Activated T-cell treated with anti-CD3 and anti-CD28 coated beads for 24 hours (primary cell): ENCODE measurements around the gene SMARCA5.
"Not testable (repeated sequence)": the region's sequence is repeated elsewhere in the genome, so short reads cannot be mapped to it uniquely, and the experiment has no call there.

Experiments used
- DNase-seq: peaks from one replicate; pipeline ENCODE4 v3.0.0-alpha.2; 2020; ENCODE audit warnings: low read depth

Gene SMARCA5, protein sequence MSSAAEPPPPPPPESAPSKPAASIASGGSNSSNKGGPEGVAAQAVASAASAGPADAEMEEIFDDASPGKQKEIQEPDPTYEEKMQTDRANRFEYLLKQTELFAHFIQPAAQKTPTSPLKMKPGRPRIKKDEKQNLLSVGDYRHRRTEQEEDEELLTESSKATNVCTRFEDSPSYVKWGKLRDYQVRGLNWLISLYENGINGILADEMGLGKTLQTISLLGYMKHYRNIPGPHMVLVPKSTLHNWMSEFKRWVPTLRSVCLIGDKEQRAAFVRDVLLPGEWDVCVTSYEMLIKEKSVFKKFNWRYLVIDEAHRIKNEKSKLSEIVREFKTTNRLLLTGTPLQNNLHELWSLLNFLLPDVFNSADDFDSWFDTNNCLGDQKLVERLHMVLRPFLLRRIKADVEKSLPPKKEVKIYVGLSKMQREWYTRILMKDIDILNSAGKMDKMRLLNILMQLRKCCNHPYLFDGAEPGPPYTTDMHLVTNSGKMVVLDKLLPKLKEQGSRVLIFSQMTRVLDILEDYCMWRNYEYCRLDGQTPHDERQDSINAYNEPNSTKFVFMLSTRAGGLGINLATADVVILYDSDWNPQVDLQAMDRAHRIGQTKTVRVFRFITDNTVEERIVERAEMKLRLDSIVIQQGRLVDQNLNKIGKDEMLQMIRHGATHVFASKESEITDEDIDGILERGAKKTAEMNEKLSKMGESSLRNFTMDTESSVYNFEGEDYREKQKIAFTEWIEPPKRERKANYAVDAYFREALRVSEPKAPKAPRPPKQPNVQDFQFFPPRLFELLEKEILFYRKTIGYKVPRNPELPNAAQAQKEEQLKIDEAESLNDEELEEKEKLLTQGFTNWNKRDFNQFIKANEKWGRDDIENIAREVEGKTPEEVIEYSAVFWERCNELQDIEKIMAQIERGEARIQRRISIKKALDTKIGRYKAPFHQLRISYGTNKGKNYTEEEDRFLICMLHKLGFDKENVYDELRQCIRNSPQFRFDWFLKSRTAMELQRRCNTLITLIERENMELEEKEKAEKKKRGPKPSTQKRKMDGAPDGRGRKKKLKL

DNA sequence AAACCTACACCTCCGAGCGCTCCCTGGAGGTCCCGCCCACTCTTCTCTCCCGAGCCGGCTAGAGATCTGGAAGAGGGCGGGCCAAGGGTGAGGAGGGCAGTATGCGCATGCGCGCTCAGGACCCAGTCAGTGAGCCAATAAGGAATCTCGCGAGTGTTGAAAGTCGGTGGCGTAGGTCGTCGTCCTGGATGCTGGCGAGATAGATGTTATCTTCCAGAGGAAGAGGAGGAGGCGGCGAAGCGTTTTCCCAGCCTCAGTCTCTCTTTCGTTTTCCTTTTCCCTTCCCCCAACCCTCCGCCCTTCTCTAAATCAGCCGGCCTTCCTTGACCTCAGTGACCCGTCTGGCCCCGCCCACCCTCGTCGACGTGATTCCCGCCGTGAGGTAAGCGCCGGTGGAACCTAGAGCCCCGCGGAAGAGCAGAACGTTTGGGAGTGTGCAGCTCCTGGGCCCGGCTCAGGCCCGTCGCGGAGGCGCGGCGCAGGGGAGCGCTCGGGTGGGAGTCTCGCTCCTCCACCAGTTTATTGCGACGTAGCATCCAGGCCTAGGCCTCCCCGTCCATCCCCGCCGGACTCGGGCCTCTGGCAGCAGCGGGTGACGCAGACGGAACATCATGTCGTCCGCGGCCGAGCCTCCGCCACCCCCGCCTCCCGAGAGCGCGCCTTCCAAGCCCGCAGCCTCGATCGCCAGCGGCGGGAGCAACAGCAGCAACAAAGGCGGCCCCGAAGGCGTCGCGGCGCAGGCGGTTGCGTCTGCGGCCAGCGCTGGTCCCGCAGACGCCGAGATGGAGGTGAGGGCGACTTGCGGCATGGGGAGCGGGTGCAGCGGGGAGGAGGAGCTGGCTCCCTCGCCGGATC, at the start of gene SMARCA5:
TSS of gene SMARCA5 (plus strand) at position 389 of the 855 bp plus-strand sequence. CDS start at position 612, 223 bp downstream.
- peak; percentile 93 for DNase-seq

DNA sequence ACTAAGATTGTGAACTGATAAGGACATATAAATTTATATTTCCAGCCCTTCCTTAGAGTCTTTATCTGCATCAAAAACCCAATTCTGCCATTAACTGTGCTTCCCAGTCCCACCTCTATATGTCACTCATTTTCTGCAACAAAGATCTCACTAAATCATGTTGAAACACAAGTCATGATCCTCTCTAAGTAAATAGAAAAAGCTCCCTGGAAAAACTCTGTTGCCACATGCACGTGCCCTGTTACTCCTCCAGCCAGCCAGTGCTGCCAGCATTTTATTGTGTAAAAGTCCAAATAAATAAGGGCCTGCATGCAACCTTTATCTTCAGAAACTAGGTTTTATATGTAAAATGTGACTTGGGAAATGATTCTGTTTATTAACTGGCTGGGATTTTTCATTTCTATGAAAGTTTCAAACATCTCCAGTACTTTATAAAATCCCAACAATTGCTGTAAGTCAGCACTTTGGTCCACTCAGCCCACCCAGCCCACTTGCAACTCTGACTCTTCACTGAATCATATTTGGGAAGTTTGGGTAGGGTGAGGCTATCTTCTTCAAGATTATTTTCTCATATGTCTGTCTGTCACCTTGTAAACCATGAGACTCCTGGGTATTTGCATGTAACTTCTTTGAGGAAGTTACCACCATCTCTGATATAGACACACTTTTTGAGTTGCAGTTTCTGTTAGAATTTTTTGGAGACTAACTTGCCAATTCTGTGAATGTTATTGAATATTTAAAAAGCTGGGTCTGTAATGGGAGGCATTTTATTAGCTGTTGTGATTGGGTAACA, 40.0 kb upstream of the SMARCA5 start:
- no peak for DNase-seq

DNA sequence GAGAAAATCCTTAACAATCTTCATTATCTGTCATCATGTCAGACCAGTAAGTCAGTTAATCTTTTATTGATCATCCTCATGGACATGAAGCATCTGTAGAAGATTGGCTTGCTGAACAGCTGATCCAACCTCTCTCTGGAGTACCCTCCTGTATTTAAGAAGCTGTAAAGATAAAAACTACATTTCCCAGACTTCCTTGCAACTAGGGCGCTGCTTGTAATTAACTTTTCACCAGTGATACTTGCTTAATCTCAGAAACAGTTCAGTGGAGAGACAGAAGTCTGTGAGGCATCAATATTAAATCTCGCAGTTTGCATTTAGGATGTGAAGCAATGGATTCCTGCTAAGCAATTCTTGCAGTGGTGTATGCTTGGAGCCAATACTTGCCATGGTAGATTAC, 36.0 kb upstream of the SMARCA5 start:
- DNase-seq = no peak

DNA sequence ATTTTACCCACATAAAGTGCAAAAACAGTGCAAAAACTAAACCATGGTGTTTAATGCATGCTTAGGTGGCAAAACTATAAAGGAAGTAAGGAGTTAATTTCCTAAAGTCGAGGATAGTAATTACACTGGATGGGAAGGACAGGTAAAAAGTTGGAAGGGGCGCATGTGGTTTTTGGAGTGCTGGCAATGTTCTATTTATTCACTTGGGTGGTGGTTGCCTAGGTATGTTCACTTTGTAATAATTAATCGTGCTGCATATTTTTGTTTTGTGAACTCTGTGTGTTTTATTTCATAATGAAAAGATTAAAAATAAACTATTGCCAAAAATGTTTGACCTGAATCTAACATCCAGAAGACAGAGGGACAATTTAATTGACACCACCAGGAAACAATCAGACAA, 32.1 kb upstream of the SMARCA5 start:
- no peak for DNase-seq

DNA sequence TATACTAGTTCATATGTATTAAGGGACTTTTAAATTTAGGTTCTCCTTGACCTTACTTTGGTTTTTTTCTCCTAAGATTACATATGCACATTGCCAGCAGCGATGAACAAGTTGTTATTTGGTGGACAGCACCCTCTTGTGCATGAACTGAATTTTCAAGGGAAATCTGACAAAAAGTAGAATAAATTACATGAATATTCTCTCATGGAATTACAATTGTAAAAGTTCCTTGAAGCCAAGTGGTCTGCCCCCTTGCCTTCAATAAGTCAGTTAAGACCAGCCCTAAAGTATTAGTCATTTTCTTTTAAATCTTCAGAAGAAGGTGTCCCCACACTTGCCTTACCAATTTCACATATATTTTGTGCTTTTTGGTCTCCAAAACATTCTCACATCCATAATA, 30.7 kb upstream of the SMARCA5 start:
- no peak for DNase-seq

DNA sequence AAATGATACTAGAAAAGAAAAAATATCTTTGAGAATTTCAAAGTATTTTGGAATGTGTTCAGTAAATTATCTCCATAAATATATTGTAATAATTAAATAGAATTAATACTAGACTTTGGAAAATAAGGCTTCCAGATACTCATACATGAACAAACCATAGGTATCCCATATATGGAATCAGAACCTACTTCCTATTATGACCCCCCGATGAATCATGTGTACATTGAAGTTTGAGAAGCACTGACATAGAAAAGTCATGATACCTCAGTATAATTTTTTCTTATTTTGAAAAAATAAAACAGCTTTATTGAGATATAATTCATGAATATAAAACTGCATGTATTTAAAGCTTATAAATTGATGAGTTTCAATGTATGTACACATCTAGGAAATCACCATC, 27.2 kb upstream of the SMARCA5 start:
- no peak for DNase-seq

DNA sequence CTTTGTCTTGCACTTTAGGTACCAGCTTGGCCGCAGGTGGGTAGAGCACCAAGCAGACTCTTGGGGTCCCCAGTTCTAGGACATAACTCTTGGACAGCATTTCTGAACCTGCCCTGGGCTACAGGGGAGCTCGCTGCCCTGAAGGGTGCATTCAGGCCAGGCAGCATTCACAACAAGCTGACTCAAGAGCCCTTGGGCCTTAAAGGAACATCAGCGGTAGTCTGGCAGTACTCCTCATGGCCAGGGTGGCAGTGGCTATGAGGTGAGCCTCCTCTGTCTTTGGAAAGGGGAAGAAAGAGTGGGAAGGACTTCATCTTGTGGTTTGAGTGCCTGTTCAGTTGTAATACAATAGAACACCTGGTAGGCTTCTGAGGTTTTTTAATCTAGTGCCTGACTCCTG, 24.8 kb upstream of the SMARCA5 start:
- DNase-seq = no peak

DNA sequence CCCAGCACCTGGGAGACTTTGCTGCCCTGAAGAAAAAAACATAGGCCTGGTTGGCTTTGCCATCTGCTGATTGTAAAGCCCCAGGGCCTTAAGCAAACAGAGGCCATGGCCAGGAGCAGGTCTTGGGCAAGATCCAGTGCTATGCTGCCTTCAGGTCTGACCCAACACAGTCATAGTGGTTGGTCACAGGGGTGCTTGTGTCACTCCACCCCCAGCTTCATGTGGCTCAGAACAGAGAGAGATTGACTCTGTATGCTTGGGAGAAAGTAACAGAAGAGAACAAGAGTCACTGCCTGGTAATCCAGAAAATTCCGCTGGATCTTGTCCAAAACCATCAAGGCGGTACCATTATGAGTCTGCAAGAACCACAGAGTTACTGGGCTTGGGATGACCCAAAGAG, 24.4 kb upstream of the SMARCA5 start:
- no peak for DNase-seq

DNA sequence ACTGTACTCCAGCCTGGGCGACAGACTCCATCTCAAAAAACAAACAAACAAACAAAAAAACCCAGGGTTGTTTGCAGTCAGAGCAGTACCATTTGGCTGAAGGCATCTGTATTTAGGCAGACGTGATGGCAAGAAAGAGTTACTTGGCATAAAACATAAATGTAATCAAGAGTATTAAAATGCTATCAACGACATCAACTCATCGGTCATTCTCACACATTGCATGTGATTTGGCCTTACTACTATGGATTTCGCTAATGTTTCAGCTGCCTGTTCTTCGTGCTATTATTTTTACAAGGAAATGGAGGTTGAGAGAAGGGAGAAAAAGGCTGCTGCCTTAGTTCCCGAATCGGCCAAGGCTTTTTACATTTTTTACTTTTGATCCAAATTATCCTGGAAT, 15.5 kb upstream of the SMARCA5 start:
- no peak for DNase-seq

DNA sequence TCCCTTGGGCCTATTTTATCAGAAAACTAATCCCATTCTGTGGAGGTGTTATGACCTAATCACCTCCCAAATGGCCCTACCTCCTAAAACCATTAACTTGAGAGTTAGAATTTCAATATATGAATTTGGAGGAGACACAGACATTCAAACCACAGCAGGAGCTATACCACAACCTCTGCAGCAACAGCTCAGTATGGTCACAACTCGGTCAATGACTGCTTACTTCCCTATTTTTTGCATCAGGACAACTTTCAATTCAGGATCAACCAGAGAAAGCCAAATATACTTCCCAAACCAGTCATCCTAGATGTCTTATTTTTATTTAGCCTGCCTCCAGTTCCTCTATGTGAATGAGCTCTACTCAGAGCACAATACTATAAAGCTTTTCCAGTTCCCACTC, 11.3 kb upstream of the SMARCA5 start:
- no peak for DNase-seq

DNA sequence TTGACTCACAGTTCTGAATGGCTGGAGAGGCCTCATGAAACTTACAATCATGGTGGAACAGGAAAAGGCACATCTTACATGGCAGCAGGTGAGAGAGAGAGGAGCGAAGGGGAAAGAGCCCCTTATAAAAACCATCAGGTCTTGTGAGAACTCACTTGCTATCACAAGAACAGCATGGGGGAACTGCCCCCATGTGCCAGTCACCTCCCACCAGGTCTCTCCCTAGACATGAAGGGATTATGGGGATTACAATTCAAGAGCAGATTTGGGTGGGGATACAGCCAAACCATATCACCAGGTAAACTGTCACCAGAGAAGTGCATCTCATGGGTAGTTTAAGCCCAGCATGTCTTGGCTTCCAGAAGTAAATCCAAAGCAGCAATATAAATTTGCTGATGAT, 7.5 kb upstream of the SMARCA5 start:
- DNase-seq = no peak

DNA sequence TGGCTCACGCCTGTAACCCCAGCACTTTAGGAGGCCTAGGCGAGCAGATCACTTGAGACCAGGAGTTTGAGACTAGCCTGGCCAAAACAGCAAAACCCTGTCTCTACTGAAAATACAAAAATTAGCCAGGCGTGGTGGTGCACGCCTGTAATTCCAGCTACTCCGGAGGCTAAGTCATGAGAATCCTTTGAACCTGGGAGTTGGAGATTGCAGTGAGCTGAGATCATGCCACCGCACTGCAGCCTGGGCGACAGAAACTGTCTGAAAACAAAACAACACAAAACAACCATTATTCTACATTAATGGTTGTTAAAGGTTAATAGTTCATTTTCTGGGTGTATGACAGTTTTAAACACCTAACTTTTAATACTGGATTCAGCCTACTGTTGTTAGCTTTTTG, 1.6 kb upstream of the SMARCA5 start:
- DNase-seq = no peak

DNA sequence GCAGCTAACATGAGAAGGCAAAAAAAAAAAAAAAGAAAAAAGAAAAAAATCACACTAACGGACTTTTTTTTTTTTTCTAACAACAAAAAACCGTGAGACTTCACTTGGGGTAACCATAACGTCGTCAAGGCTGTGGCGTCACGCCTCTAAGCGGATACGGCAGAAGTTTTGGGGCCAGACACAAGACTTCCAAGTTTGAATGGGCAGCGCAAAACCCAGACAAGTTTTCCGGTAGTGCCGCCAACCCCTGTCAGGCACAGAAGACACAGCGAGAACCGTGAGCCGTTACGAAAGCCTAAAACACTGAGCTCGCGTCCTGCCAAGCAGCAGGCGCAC, 556 bp upstream of the SMARCA5 start:
- DNase-seq = no peak

DNA sequence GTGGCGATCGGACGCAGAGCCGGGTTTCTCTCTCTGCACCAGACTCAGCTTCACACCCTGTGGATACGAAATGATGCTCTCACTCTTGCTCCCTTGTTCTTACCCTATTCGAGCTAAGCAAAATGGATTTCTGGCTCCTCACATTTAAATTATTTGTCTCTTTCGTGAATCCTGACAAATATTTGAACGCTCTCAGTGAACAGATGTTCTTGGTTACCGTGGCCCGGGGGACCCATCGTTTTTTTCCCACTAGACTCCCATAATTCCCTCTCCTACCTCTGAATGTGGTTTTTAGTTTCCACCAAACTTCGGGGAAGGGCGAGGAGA, 630 bp downstream of the SMARCA5 start:
- DNase-seq = no peak

DNA sequence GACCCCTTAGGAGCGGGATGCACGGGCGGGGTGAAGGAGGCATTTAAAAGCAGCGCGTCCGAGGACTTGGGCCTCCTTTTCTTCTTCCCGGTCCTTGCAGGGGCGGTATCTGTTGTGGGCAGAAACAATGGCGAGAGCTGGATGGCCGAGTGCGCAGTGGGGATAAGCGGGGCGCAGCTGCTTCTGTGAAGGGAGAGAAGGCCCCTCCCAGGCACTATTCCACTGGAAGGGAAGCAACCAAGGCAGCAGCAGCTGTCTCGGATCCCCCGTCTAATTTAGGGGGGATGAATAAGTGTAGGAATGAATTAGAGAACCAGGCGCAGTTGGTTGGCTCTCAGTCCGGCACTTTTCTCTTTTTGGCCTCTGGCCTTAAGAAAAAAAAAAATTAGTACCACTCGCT, 995 bp downstream of the SMARCA5 start:
- DNase-seq = peak; percentile 4

DNA sequence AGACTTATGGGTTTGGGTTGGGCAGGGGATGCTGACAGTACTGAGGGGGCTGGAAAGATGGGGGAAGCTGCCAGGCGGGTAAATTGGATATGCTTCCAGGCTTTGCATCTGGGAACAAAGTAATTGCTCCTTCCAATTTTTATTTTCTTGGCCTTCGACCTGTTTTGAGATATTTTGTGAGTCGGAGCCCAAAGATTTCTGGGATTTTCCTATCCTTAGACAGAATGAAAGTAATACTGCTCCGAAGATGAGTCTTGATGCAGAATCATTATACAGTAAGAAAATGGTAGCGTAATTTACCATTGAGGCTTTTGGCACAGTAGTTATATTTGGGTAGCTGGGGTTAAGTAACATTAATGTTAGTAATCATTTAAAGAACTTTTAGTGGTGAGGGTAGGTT, 1.4 kb downstream of the SMARCA5 start:
- no peak for DNase-seq

DNA sequence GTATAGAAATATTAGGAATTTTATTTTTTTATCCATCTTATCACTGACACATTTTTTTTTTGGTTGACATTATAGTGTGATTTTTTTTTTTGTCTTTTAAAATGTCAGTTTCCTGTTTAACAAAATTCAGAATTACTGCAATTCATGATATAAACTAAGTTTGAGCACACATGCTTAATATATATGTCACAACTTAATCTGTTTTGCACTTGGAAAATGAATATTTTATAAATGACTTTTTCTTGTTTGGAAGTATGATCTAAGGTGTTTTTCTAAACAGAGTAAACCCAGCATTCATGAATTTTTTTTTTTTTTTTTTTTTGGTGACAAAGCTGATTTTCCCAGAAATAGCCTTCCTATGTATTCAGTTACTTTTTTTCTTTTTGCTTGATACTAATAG, 2.4 kb downstream of the SMARCA5 start:
- no peak for DNase-seq

DNA sequence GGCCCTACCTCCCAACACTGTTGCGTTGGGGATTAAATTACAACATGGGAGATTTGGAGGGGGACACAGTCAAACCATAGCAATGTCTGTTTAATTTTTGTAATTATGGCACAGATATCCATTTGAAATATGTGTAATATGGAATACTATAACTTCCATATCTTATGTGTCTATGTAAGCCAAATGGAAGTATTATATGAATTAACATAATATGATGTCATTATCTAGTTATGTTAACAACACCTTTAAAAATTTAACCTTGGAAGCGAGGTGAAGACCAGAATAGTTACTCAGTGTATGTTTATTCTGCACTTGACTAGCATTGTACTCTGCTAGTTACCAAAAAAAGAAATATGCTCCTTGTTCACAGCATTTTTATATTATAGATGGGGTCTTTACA, 4.3 kb downstream of the SMARCA5 start:
- no peak for DNase-seq

DNA sequence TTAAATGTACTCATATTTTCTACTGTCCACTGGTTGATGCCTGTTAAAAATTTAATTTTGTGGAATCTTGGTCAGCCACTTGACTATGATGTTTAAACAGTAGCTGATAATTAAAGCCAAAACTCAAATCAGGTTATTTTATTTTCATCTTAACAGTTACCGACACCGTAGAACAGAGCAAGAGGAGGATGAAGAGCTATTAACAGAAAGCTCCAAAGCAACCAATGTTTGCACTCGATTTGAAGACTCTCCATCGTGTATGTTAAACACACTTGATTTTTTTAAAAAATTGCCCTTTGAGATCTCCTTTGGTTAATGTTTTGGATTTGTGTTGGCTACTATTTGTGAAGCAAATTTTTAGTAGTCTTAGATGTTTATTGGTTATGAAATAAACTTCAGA, 10.7 kb downstream of the SMARCA5 start:
- no peak for DNase-seq

DNA sequence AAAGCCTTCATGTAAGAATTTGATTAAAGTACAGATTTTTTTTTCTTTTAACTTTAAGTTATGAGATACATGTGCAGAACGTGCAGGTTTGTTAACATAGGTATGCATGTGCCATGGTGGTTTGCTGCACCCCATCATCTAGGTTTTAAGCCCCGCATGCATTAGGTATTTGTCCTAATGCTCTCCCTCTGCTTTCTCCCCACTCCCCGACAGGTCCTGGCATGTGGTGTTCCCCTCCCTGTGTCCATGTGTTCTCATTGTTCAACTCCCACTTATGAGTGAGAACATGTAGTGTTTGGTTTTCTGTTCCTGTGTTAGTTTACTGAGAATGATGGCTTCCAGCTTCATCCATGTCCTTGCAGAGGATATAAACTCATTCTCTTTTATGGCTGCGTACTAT, 14.5 kb downstream of the SMARCA5 start:
- DNase-seq = not testable (repeated sequence)

DNA sequence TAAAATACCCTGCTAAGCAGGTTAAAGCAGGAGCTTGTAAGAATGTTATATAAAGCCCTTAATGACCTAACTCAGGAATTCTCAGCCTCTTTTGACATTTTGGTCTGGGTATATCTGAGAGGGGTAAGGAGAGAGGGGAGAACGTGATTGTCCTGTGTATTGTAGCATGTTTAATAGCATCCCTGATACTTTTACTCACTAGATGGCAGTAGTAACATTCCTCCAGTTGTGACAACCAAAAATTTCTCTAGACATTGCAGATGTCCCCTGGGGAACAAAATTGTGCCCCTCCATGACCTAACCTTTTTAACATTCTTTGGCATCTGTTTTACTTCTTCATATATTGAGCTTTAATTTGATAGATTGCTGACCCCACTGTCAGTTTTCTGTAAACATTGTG, 17.9 kb downstream of the SMARCA5 start:
- DNase-seq = no peak
